Heart right ventricle (tissue), 16 donors: Measurements from ENCODE around the gene CUBN. TPM values are rescaled to one million over a fixed set of nuclear protein-coding genes. Genes with fewer than 3 reads are reported as not detected.

Source experiments
- ATAC-seq, 8 donors: fragments of 200-7000 bp; cut with Tn5 transposase; one replicate each; pipeline ENCODE4 v1.9.1; 2020; ENCODE audit warnings: mild to moderate bottlenecking in 8 of 8, moderate library complexity in 8 of 8, moderate number of reproducible peaks in 1 of 8
- DNase-seq, 2 donors: peaks; one replicate each; pipeline ENCODE4 v3.0.0-alpha.2; 2020
- H3K27ac ChIP-seq, 10 donors: fragments of 200-600 bp; sonication (generic) in 2 of 10; one replicate each; pipeline versions ENCODE4 v1.5.0 to v1.8.0; 2020 to 2022; ENCODE audit warnings: mild to moderate bottlenecking in 3 of 10
- H3K27me3 ChIP-seq, 7 donors: fragments of 200-600 bp; one replicate each; pipeline ENCODE4 v1.8.0; 2021 to 2022; ENCODE audit warnings: mild to moderate bottlenecking in 2 of 7
- H3K36me3 ChIP-seq, 9 donors: fragments of 200-600 bp; sonication (generic) in 1 of 9; one replicate each; pipeline versions ENCODE4 v1.5.0 to v1.8.0; 2020 to 2022; ENCODE audit warnings: mild to moderate bottlenecking in 2 of 9
- H3K4me1 ChIP-seq, 9 donors: fragments of 200-600 bp; sonication (generic) in 1 of 9; one replicate each; pipeline versions ENCODE4 v1.5.0 to v1.8.0; 2020 to 2022; ENCODE audit warnings: mild to moderate bottlenecking in 4 of 9
- H3K4me3 ChIP-seq, 10 donors: fragments of 200-600 bp; sonication (generic) in 2 of 10; one replicate each; pipeline versions ENCODE4 v1.5.0 to v1.8.0; 2020 to 2022; ENCODE audit warnings: mild to moderate bottlenecking in 7 of 10, moderate library complexity in 2 of 10
- H3K9me3 ChIP-seq, 11 donors: fragments of 200-600 bp in 10 of 11; sonication (generic) in 2 of 11; one replicate each; pipeline versions ENCODE4 v1.5.0 to v1.8.0; 2013 to 2022; ENCODE audit warnings: mild to moderate bottlenecking in 2 of 11, control low read depth in 1 of 11, moderate library complexity in 1 of 11
- WGBS, 2 donors: extraction: QIAGEN DNeasy Blood & Tissue Kit; methylation state at CpG; one replicate each; pipeline ENCODE4 v1.1.7; 2013; ENCODE audit warnings: inconsistent platforms in 1 of 2; 5-methylcytosine and 5-hydroxymethylcytosine counted together
- intact Hi-C, 10 donors: fragments of 100-400 bp; cut with DNase I; formaldehyde crosslinking; loops; one replicate each; pipeline versions ENCODE4 v1.11.1 to v1.14.2; 2022
- polyA plus RNA-seq, 2 donors: library from polyadenylated mRNA; stranded (reverse); fragments of 200-250 nt; gene quantifications; one replicate each; pipeline ENCODE4 v1.2.3, GENCODE V29; 2013
- total RNA-seq, 10 donors: library from RNA; stranded (reverse); fragmentation: NEBNext Ultra II Directional in 3 of 10; extraction: Animal tissue kit (Norgen Biotek cat#: 25700) in 3 of 10; gene quantifications; one replicate each; pipeline versions ENCODE4 v1.2.1 to v1.2.4, GENCODE V29; 2021 to 2023
- TF ChIP-seq, protein P1 (sequence below), 9 donors: fragments of 200-600 bp; sonication (generic) in 2 of 9; IDR thresholded peaks; one replicate each; pipeline versions ENCODE4 v1.5.0 to v1.8.0; 2021 to 2022; ENCODE audit warnings: antibody characterized with exemption in 9 of 9, mild to moderate bottlenecking in 5 of 9, moderate library complexity in 1 of 9
- donor health status: Arrhythmogenic right ventricular cardiomyopathy.
- donor health status: ischemic (EF 13 %, LVEDD 7.1; RV severe dilation, severe dysfunction).
- donor health status: healthy with polysubstance abuse.
- donor health status: DM: no; HTN: yes; CAD: no.
- donor health status: DM: no; HTN: no; CAD: no.
- donor health status: ischemic (EF 25% LVEDD 6.9; RV normal size, moderate dysfunction).
- donor health status: ischemic (EF 25% LVEDD 5.7; RV mildly dilated, moderate dysfunction).
- donor health status: healthy.
- donor health status: DM: yes; HTN: yes; CAD: no.
- donor health status: Ischemic cardiomyopathy.
- donor health status: ischemic (EF 35%, LVEDD 5.7; RV mildly dilated, moderate dysfunction).
- donor health status: nonischemic (EF 11% LVEDD 7.7; RV severe dilation, severe dysfunction).
- donor health status: DM: yes; HTN: yes; CAD: no.
- donor health status: PGD.
- donor health status: ischemic (EF 29% LVEDD 5.4; RV normal size, mild dysfunction).
- donor health status: nonischemic (EF 23%, LVEDD 6.1; RV moderate dilation, normal function).

CUBN gene
- total and polyA plus RNA-seq, 12 donors = 0.13 to 1.2 (median 0.42) TPM

- no peaks in the 10 kb centered on the region for H3K9me3 ChIP-seq
- intact Hi-C loops = loop anchor here in 1 of 10 donors (10.0 kb wide), 1 partner anchor 59 kb away; no protein-coding TSS in a partner anchor
- ATAC-seq (peak in 2 of 8 donors; percentile 35 to 83), DNase-seq (no peak)
- H3K4me3 ChIP-seq = no peak overlapping the region
- peaks cover 0 to 6% (median 0%) of the 10 kb centered on the region in 7 donors for H3K27me3 ChIP-seq
- H3K4me1 ChIP-seq = peaks cover 0 to 40% (median 32%) of the 10 kb centered on the region in 9 donors
- H3K36me3 ChIP-seq = no peaks in the 10 kb centered on the region
- H3K27ac ChIP-seq = peak overlapping the region in 2 of 10 donors; percentile 81 to 83
- 39 to 47% methylated on average over 8 of the region's 8 CpGs for WGBS, 2 donors
- TF ChIP-seq, protein P1, sequence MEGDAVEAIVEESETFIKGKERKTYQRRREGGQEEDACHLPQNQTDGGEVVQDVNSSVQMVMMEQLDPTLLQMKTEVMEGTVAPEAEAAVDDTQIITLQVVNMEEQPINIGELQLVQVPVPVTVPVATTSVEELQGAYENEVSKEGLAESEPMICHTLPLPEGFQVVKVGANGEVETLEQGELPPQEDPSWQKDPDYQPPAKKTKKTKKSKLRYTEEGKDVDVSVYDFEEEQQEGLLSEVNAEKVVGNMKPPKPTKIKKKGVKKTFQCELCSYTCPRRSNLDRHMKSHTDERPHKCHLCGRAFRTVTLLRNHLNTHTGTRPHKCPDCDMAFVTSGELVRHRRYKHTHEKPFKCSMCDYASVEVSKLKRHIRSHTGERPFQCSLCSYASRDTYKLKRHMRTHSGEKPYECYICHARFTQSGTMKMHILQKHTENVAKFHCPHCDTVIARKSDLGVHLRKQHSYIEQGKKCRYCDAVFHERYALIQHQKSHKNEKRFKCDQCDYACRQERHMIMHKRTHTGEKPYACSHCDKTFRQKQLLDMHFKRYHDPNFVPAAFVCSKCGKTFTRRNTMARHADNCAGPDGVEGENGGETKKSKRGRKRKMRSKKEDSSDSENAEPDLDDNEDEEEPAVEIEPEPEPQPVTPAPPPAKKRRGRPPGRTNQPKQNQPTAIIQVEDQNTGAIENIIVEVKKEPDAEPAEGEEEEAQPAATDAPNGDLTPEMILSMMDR (IDR thresholded peaks at IDR 0.05) = no peak
Observed at GRCh38 chr10:16965740-16966447, 163.7 kb downstream of the CUBN start.

DNA sequence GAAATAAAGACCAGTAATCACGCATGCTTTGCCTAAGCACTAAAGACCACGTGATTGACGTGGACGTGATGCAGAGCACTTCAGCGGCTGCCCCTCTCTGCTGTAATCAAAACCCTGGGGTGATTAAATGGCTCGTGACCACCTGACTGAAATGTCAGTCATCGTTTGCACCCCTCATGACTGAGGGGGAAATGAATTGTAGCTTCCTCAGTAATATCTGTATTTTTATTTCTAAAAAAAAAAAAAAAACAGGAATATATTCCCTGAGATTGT, 164.3 kb downstream of the CUBN start:
- Histone ChIP-seq H3K27me3 (peaks cover 0 to 6% (median 0%) of the 10 kb centered on the region in 7 donors), H3K9me3 (no peaks in the 10 kb centered on the region), H3K27ac (no peak overlapping the region), H3K36me3 (no peaks in the 10 kb centered on the region), H3K4me1 (peaks cover 0 to 40% (median 32%) of the 10 kb centered on the region in 9 donors), H3K4me3 (no peak overlapping the region)
- 40 to 67% methylated on average over 7 of the region's 7 CpGs for whole genome bisulfite sequencing, 2 donors
- intact Hi-C loops = loop anchor here in 1 of 10 donors (10.0 kb wide), 1 partner anchor 60 kb away; no protein-coding TSS in a partner anchor
- no peak for ATAC-seq
- DNase-seq = no peak
- TF ChIP-seq, protein P1 (IDR thresholded peaks at IDR 0.05) = no peak

DNA sequence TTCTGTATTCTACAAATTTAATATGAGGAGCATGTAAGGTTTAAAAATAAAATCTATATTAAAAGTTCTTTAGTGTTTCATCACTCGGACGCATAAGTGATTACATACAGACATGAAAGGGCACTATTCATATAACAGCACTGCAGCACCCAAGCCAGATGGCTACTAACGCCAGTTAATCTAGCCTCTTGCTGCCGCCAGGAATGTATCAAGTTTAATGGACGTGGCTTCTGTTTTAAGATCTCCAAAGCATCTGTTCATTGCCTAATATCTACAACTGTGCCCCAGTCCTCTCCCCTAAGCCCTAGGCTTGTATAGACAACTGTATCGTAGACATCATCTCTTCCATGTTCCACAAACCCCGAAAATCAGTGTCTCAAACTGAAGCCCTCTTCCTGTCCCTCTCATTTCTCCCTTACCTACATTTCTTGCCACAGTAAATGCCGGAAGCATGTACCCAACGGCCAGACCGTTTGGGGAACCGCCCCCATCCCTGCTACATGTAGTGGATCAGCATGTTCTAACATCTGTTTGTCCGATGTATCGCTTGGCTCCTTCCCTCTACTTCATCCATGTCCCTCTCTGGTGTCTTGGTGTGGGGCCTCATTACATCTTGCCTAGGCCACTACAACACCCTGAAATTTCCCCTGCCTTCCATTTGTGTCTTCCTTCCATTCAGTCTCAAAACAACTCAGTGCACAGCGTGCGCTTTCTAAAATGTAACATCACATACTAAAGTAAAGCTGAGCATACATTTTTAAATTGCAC, 164.9 kb downstream of the CUBN start:
- DNase-seq = no peak
- Histone ChIP-seq H3K36me3 (no peaks in the 10 kb centered on the region), H3K27ac (no peak overlapping the region), H3K9me3 (no peaks in the 10 kb centered on the region), H3K4me1 (peaks cover 0 to 40% (median 32%) of the 10 kb centered on the region in 9 donors), H3K4me3 (no peak overlapping the region), H3K27me3 (peaks cover 0 to 6% (median 0%) of the 10 kb centered on the region in 7 donors)
- TF ChIP-seq, protein P1 (IDR thresholded peaks at IDR 0.05) = no peak
- whole genome bisulfite sequencing, 2 donors = 59 to 72% methylated on average over 15 of the region's 15 CpGs
- no peak for ATAC-seq
- intact Hi-C loops = loop anchor here in 1 of 10 donors (10.0 kb wide), 1 partner anchor 60 kb away; no protein-coding TSS in a partner anchor

DNA sequence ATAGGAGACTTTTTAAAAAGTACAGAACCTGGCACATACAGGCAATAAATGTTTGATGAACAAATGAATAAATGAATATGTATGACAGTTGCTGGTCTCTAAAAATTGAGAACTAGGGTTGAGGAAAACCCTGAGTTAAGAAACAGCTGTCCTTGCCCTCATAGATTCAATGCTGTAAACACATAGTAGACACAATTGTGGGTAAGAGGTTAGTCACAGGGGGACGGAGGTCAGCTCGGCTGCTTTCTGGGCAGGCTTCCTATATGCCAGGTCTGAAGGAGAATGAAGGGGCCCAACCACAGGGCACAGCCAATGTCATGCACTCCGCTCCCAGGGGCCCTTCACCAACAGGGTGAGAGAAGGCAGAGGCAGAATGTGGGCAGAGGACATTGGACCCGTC, 169.1 kb downstream of the CUBN start:
- 90 to 96% methylated on average over 4 of the region's 4 CpGs for WGBS, 2 donors
- peaks cover 0 to 6% (median 0%) of the 10 kb centered on the region in 7 donors for H3K27me3 ChIP-seq
- no peak overlapping the region for H3K4me3 ChIP-seq
- intact Hi-C loops = loop anchor here in 1 of 10 donors (10.0 kb wide), 1 partner anchor 64 kb away; no protein-coding TSS in a partner anchor
- H3K36me3 ChIP-seq = no peaks in the 10 kb centered on the region
- peaks cover 0 to 3% (median 0%) of the 10 kb centered on the region in 9 donors for H3K4me1 ChIP-seq
- no peak overlapping the region for H3K27ac ChIP-seq
- TF ChIP-seq, protein P1 (IDR thresholded peaks at IDR 0.05) = no peak
- DNase-seq (no peak), ATAC-seq (no peak)
- no peaks in the 10 kb centered on the region for H3K9me3 ChIP-seq
